SU-DHL-6 (cell line): Measurements from ENCODE around the gene HES7.
A peak's percentile ranks its signal among the peaks of the same experiment; 100 is the strongest.

ENCODE experiments used
- H2AFZ ChIP-seq: fragments of 200-600 bp; sonication (generic); 2 replicates; pipeline ENCODE4 v1.6.1; 2014; ENCODE audit warnings: low read depth, mild to moderate bottlenecking, moderate library complexity, mixed read lengths, antibody characterized with exemption, low read length; ENCODE audit not compliant: severe bottlenecking
- H3F3A ChIP-seq: fragments of 200-600 bp; shearing (Covaris generic); 2 replicates; pipeline ENCODE4 v1.6.0; 2016; ENCODE audit warnings: antibody characterized with exemption, mild to moderate bottlenecking; ENCODE audit not compliant: insufficient read depth
- H3K27ac ChIP-seq: fragments of 200-600 bp; sonication (generic); 2 replicates; pipeline ENCODE4 v1.5.1; 2016; ENCODE audit warnings: low read depth, mild to moderate bottlenecking, low read length, moderate library complexity, mixed read lengths
- H3K27me3 ChIP-seq: fragments of 200-600 bp; sonication (generic), shearing (Covaris generic); 2 replicates; pipeline ENCODE4 v1.6.0; 2014; ENCODE audit warnings: mild to moderate bottlenecking, low read length
- H3K36me3 ChIP-seq: fragments of 200-600 bp; sonication (generic); 2 replicates; pipeline ENCODE4 v1.6.1; 2014; ENCODE audit warnings: mild to moderate bottlenecking, low read length, mixed read lengths
- H3K4me2 ChIP-seq: fragments of 300-600, 200-600 bp; shearing (Covaris generic), sonication (generic); 2 replicates; pipeline ENCODE4 v1.6.0; 2014; ENCODE audit warnings: low read length, low read depth, mild to moderate bottlenecking; ENCODE audit not compliant: poor library complexity, severe bottlenecking
- H3K4me3 ChIP-seq: fragments of 200-600 bp; sonication (generic); 2 replicates; pipeline ENCODE4 v1.5.1; 2014; ENCODE audit warnings: antibody characterized with exemption, low read length, mild to moderate bottlenecking, mixed read lengths; ENCODE audit not compliant: insufficient read depth, poor library complexity, severe bottlenecking
- H3K79me2 ChIP-seq: fragments of 200-600 bp; sonication (generic); 2 replicates; pipeline ENCODE4 v1.6.1; 2014; ENCODE audit warnings: mild to moderate bottlenecking, low read length, moderate library complexity; ENCODE audit not compliant: insufficient read depth
- H3K9ac ChIP-seq: fragments of 200-600 bp; sonication (generic); 2 replicates; pipeline ENCODE4 v1.7.0; 2014; ENCODE audit warnings: mild to moderate bottlenecking, low read length
- H3K9me2 ChIP-seq: fragments of 200-600 bp; sonication (generic); replicated peaks from 2 replicates; pipeline ENCODE4 v1.6.1; 2014; ENCODE audit warnings: low read length; ENCODE audit not compliant: insufficient read depth
- H3K9me3 ChIP-seq: fragments of 200-600 bp; sonication (generic); 2 replicates; pipeline ENCODE4 v1.6.1; 2014; ENCODE audit warnings: low read length, mixed read lengths; ENCODE audit not compliant: insufficient read depth
- H4K20me1 ChIP-seq: fragments of 200-600 bp; sonication (generic); 2 replicates; pipeline ENCODE4 v1.6.1; 2014; ENCODE audit warnings: low read depth, mild to moderate bottlenecking, antibody characterized with exemption, low read length, moderate library complexity, mixed read lengths
- EZH2phosphoT487 ChIP-seq: fragments of 200-600 bp; sonication (generic), shearing (Covaris generic); conservative IDR thresholded peaks from 2 replicates; pipeline ENCODE4 v1.6.1; 2018; ENCODE audit warnings: mild to moderate bottlenecking, antibody characterized with exemption, low read length, moderate library complexity, mixed read lengths
- TF ChIP-seq, protein P1 (sequence below): fragments of 200-600 bp; sonication (generic); IDR thresholded peaks from one replicate; pipeline ENCODE4 v1.5.1; 2017; ENCODE audit warnings: antibody characterized with exemption, mild to moderate bottlenecking, low read length, moderate library complexity; ENCODE audit not compliant: insufficient read depth, poor library complexity, severe bottlenecking

The HES7 gene

GRCh38 chr17:8141045-8141444 lies 17.1 kb upstream of the HES7 start:
- Histone ChIP-seq H3K27ac (no peak overlapping the region), H3K9me2 (no peaks in the 10 kb centered on the region), H4K20me1 (no peaks in the 10 kb centered on the region), H2AFZ (no peak overlapping the region), H3F3A (peaks cover 4% of the 10 kb centered on the region; the same call in 1 of the 2 replicates), H3K9me3 (no peaks in the 10 kb centered on the region), H3K27me3 (no peaks in the 10 kb centered on the region), H3K4me2 (no peak overlapping the region), H3K9ac (no peak overlapping the region), H3K79me2 (no peaks in the 10 kb centered on the region), H3K36me3 (no peaks in the 10 kb centered on the region), H3K4me3 (no peak overlapping the region)
- TF ChIP-seq, protein P1, sequence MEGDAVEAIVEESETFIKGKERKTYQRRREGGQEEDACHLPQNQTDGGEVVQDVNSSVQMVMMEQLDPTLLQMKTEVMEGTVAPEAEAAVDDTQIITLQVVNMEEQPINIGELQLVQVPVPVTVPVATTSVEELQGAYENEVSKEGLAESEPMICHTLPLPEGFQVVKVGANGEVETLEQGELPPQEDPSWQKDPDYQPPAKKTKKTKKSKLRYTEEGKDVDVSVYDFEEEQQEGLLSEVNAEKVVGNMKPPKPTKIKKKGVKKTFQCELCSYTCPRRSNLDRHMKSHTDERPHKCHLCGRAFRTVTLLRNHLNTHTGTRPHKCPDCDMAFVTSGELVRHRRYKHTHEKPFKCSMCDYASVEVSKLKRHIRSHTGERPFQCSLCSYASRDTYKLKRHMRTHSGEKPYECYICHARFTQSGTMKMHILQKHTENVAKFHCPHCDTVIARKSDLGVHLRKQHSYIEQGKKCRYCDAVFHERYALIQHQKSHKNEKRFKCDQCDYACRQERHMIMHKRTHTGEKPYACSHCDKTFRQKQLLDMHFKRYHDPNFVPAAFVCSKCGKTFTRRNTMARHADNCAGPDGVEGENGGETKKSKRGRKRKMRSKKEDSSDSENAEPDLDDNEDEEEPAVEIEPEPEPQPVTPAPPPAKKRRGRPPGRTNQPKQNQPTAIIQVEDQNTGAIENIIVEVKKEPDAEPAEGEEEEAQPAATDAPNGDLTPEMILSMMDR, result no peak
- TF ChIP-seq EZH2phosphoT487, result no peak

GRCh38 chr17:8140065-8141029 lies 16.4 kb upstream of the HES7 start:
- H3K79me2 ChIP-seq, result no peaks in the 10 kb centered on the region
- H3K4me3 ChIP-seq, result no peak overlapping the region
- H3K9me3 ChIP-seq, result no peaks in the 10 kb centered on the region
- no peaks in the 10 kb centered on the region for H3K27me3 ChIP-seq
- H3K9me2 ChIP-seq, result no peaks in the 10 kb centered on the region
- H3K27ac ChIP-seq, result no peak overlapping the region
- H3K4me2 ChIP-seq, result no peak overlapping the region
- H3F3A ChIP-seq, result peaks cover 4% of the 10 kb centered on the region; the same call in 1 of the 2 replicates
- H3K36me3 ChIP-seq, result no peaks in the 10 kb centered on the region
- no peak overlapping the region for H3K9ac ChIP-seq
- TF ChIP-seq, protein P1, result no peak
- no peak for TF ChIP-seq EZH2phosphoT487
- H4K20me1 ChIP-seq, result no peaks in the 10 kb centered on the region
- no peak overlapping the region for H2AFZ ChIP-seq

GRCh38 chr17:8138672-8139371 lies 14.9 kb upstream of the HES7 start:
- Histone ChIP-seq H2AFZ (peak overlapping the region; percentile 95), H3K79me2 (no peaks in the 10 kb centered on the region), H3K9ac (peak overlapping the region; percentile 68), H4K20me1 (no peaks in the 10 kb centered on the region), H3F3A (peaks cover 4% of the 10 kb centered on the region; the same call in 1 of the 2 replicates), H3K4me2 (peak overlapping the region; percentile 83), H3K9me2 (no peaks in the 10 kb centered on the region), H3K9me3 (no peaks in the 10 kb centered on the region), H3K36me3 (no peaks in the 10 kb centered on the region), H3K27ac (peak overlapping the region; percentile 76), H3K4me3 (peak overlapping the region; percentile 71), H3K27me3 (no peaks in the 10 kb centered on the region)
- TF ChIP-seq, protein P1, result peak; percentile 80
- no peak for TF ChIP-seq EZH2phosphoT487
